Activated naive CD4-positive, alpha-beta T cell treated with anti-CD3 and anti-CD28 coated beads for 36 hours (primary cell): Measurements from ENCODE around the gene GHRL. TPM values are rescaled to one million over a fixed set of nuclear protein-coding genes. Genes with fewer than 3 reads are reported as not detected.

ENCODE experiments used
- CTCF ChIA-PET: fragments of 350-600 bp; sonication (Branson Sonifier 250); formaldehyde crosslinking; loops from one replicate; lab custom pipeline; 2021; ENCODE audit warnings: antibody characterized with exemption; lab: Charles Lee
- DNase-seq: peaks from one replicate; pipeline ENCODE4 v3.0.0-alpha.2; 2020
- H3K27ac Mint-ChIP-seq: one replicate; pipeline ENCODE4 v1.8.0; 2021; ENCODE audit warnings: mild to moderate bottlenecking, mixed read lengths
- H3K27me3 Mint-ChIP-seq: one replicate; pipeline ENCODE4 v1.8.0; 2021; ENCODE audit warnings: low read depth, mixed read lengths
- H3K36me3 Mint-ChIP-seq: one replicate; pipeline ENCODE4 v1.8.0; 2021; ENCODE audit warnings: low read depth, mixed read lengths
- H3K4me1 Mint-ChIP-seq: one replicate; pipeline ENCODE4 v1.8.0; 2021; ENCODE audit warnings: low read depth, mixed read lengths
- H3K4me3 Mint-ChIP-seq: one replicate; pipeline ENCODE4 v1.8.0; 2021; ENCODE audit warnings: mild to moderate bottlenecking, moderate library complexity, mixed read lengths
- H3K9me3 Mint-ChIP-seq: one replicate; pipeline ENCODE4 v1.8.0; 2021; ENCODE audit warnings: mixed read lengths
- intact Hi-C: fragments of 100-400 bp; cut with micrococcal nuclease; formaldehyde crosslinking; loops from one replicate; pipeline ENCODE4 v1.15.1; 2023
- total RNA-seq, 2 experiments: library from RNA; stranded (reverse); gene quantifications; one replicate each; pipeline ENCODE4 v1.2.3, GENCODE V29; 2021

The GHRL gene
- total RNA-seq, 2 experiments from 2014 or later, result not detected

GRCh38 chr3:10321630-10322351 is 29.0 kb upstream of the GHRL start:
- DNase-seq, result no peak
- Mint-ChIP-seq H3K4me3 (peak overlapping the region; percentile 50), H3K4me1 (peaks cover 23% of the 10 kb centered on the region), H3K9me3 (no peaks in the 10 kb centered on the region), H3K27ac (no peak overlapping the region), H3K36me3 (peaks cover 2% of the 10 kb centered on the region), H3K27me3 (peaks cover 1% of the 10 kb centered on the region)
- intact Hi-C loops, result loop anchor here (1.0 to 5.0 kb wide), 13 partner anchors 73 to 672 kb away; partner anchors contain the start of genes BRK1, BRPF1, CRELD1 and EMC3
- CTCF ChIA-PET, result interaction anchor here (0.6 to 2.1 kb wide), 11 partner anchors 13 to 419 kb away, joined by 3 to 7 read pairs (median 4); partner anchors contain the start of gene CRELD1

DNA sequence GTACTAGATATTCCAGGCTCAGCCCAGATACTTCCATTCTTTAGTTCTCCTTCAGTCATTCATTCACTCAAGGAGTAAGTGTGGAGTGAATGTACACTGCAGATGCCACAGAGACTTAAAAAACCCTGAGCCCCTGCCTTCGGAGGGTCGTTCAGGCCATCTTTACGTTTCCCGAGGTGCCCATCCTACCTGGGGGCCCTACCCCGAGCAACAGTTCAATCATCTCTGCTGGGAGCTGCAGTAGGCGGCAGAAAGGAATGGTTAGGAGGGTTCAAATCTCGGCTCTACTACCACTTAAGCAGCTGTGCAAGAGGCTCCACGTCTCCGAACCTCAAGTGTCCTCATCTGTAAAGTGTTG is 27.6 kb upstream of the GHRL start:
- Mint-ChIP-seq H3K4me1 (peaks cover 23% of the 10 kb centered on the region), H3K27ac (peak overlapping the region; percentile 80), H3K4me3 (peak overlapping the region; percentile 89), H3K36me3 (peaks cover 2% of the 10 kb centered on the region), H3K27me3 (no peaks in the 10 kb centered on the region), H3K9me3 (no peaks in the 10 kb centered on the region)
- CTCF ChIA-PET, result interaction anchor here (0.7 to 1.6 kb wide), 5 partner anchors 12 to 387 kb away, joined by 3 to 4 read pairs (median 4); partner anchors contain the start of gene CRELD1
- no peak for DNase-seq
- intact Hi-C loops, result loop anchor here (2.0 to 5.0 kb wide), 5 partner anchors 71 to 588 kb away; partner anchors contain the start of genes BRPF1, EMC3, RPUSD3 and TATDN2

DNA sequence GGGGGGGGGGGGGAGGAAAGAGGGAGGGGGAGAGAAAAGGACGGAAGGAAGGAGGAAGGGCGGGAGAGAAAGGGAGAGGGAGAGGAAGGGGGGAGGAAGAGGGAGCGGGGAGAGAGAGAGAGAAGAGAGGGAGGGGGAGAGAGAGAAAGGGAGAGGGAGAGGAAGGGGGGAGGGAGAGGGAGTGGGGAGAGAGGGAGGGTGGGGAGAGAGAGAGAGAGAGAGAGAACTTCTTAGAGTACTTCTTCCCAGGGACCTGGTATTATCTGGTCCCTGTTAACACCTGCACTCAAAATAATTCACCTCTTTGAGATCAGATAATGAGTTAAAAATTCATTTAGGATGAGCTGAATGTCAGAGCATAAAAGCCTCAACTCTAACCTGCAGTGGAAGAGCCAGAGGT is 27.1 kb upstream of the GHRL start:
- no peak for DNase-seq
- H3K9me3 Mint-ChIP-seq, result no peaks in the 10 kb centered on the region
- CTCF ChIA-PET, result interaction anchor here (0.6 to 1.6 kb wide), 2 partner anchors 361 to 386 kb away, joined by 3 to 4 read pairs; partner anchors contain the start of gene CRELD1
- H3K27me3 Mint-ChIP-seq, result no peaks in the 10 kb centered on the region
- no peak overlapping the region for H3K27ac Mint-ChIP-seq
- H3K4me1 Mint-ChIP-seq, result peaks cover 23% of the 10 kb centered on the region
- peaks cover 4% of the 10 kb centered on the region for H3K36me3 Mint-ChIP-seq
- peak overlapping the region; percentile 89 for H3K4me3 Mint-ChIP-seq
- intact Hi-C loops, result loop anchor here (2.0 to 5.0 kb wide), 5 partner anchors 71 to 588 kb away; partner anchors contain the start of genes BRPF1, EMC3, RPUSD3 and TATDN2

DNA sequence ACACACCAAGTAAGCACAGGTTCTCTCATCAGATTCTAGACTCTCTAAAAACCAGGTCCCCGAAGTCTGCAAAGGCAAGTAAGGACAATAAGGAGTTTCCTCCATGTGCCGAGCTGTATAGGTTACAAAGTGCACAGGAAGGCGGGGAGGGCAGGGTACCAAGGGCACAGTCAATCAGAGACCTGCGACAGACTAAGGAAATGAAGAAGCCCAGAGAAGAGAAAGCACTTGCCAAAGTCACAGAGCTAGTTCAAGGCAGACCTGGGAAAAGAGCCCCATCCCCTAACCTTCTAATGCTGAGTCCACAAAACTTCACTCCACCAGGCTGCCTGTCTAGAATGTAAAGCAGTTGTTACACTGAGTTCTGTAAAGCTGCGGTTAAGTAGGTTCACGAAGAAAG is 26.5 kb upstream of the GHRL start:
- CTCF ChIA-PET, result interaction anchor here (0.6 kb wide), 1 partner anchor 361 kb away, joined by 3 read pairs; no protein-coding TSS in a partner anchor
- Mint-ChIP-seq H3K27ac (peak overlapping the region; percentile 13), H3K4me3 (peak overlapping the region; percentile 66)

DNA sequence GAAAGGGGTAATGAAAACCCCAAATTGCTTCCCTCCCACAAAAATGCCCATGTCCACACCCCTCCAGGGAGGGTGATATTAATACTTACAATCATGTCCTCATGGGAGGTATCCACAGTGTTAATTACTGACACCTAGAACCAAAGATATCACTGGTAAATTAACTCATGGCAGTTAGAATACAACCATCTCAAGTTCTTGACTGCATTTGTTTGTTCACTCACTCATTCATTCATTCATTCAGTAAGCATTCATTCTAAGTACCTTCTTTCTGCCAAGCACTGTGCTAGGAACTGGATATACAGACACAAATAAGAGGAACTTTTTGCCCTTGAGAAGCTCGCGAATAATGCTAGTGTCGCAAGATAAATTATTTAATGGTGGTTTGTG is 25.2 kb upstream of the GHRL start:
- H3K4me3 Mint-ChIP-seq, result peak overlapping the region; percentile 1
- intact Hi-C loops, result no loop called here
- H3K36me3 Mint-ChIP-seq, result peaks cover 5% of the 10 kb centered on the region
- H3K9me3 Mint-ChIP-seq, result no peaks in the 10 kb centered on the region
- CTCF ChIA-PET, result no interaction called here
- H3K27ac Mint-ChIP-seq, result peak overlapping the region; percentile 22
- no peaks in the 10 kb centered on the region for H3K27me3 Mint-ChIP-seq
- no peak for DNase-seq
- H3K4me1 Mint-ChIP-seq, result peaks cover 23% of the 10 kb centered on the region

More for the DNA sequence above, 26.5 kb upstream of the GHRL start:
- intact Hi-C loops, result no loop called here
- H3K4me1 Mint-ChIP-seq, result peaks cover 23% of the 10 kb centered on the region
- no peaks in the 10 kb centered on the region for H3K9me3 Mint-ChIP-seq
- DNase-seq, result no peak
- H3K27me3 Mint-ChIP-seq, result no peaks in the 10 kb centered on the region
- peaks cover 5% of the 10 kb centered on the region for H3K36me3 Mint-ChIP-seq

GRCh38 chr3:10317311-10317960 is 24.7 kb upstream of the GHRL start:
- H3K27me3 Mint-ChIP-seq, result no peaks in the 10 kb centered on the region
- intact Hi-C loops, result no loop called here

GRCh38 chr3:10315771-10316344 is 23.1 kb upstream of the GHRL start:
- peaks cover 9% of the 10 kb centered on the region for H3K36me3 Mint-ChIP-seq
- no peak overlapping the region for H3K27ac Mint-ChIP-seq
- DNase-seq, result no peak
- intact Hi-C loops, result no loop called here
- CTCF ChIA-PET, result no interaction called here
- no peaks in the 10 kb centered on the region for H3K27me3 Mint-ChIP-seq
- H3K4me3 Mint-ChIP-seq, result no peak overlapping the region
- peaks cover 24% of the 10 kb centered on the region for H3K4me1 Mint-ChIP-seq
- no peaks in the 10 kb centered on the region for H3K9me3 Mint-ChIP-seq

More at GRCh38 chr3:10317311-10317960, 24.7 kb upstream of the GHRL start:
- Mint-ChIP-seq H3K4me3 (no peak overlapping the region), H3K36me3 (peaks cover 5% of the 10 kb centered on the region), H3K4me1 (peaks cover 23% of the 10 kb centered on the region), H3K27ac (peak overlapping the region; percentile 5), H3K9me3 (no peaks in the 10 kb centered on the region)
- DNase-seq, result no peak
- CTCF ChIA-PET, result no interaction called here

- Mint-ChIP-seq H3K4me1 (peaks cover 30% of the 10 kb centered on the region), H3K9me3 (no peaks in the 10 kb centered on the region), H3K4me3 (no peak overlapping the region), H3K27me3 (no peaks in the 10 kb centered on the region), H3K36me3 (peaks cover 9% of the 10 kb centered on the region), H3K27ac (no peak overlapping the region)
- CTCF ChIA-PET, result no interaction called here
- intact Hi-C loops, result no loop called here
- no peak for DNase-seq
These were observed 22.4 kb upstream of the GHRL start for GRCh38 chr3:10315101-10315500.

- DNase-seq, result no peak
- Mint-ChIP-seq H3K4me3 (no peak overlapping the region), H3K36me3 (peaks cover 20% of the 10 kb centered on the region), H3K4me1 (peaks cover 12% of the 10 kb centered on the region), H3K27me3 (no peaks in the 10 kb centered on the region), H3K9me3 (no peaks in the 10 kb centered on the region), H3K27ac (peak overlapping the region; percentile 7)
- CTCF ChIA-PET, result no interaction called here
- intact Hi-C loops, result no loop called here
These were observed 20.1 kb upstream of the GHRL start for GRCh38 chr3:10312861-10313260.

- Mint-ChIP-seq H3K36me3 (peaks cover 20% of the 10 kb centered on the region), H3K27ac (no peak overlapping the region), H3K9me3 (no peaks in the 10 kb centered on the region), H3K27me3 (no peaks in the 10 kb centered on the region), H3K4me1 (peaks cover 10% of the 10 kb centered on the region), H3K4me3 (no peak overlapping the region)
- no peak for DNase-seq
- CTCF ChIA-PET, result interaction anchor here (0.7 kb wide), 1 partner anchor 52 kb away, joined by 3 read pairs; no protein-coding TSS in a partner anchor
- intact Hi-C loops, result no loop called here
These were observed 19.6 kb upstream of the GHRL start for GRCh38 chr3:10312391-10312790.

GRCh38 chr3:10311710-10312109 is 19.0 kb upstream of the GHRL start:
- no peaks in the 10 kb centered on the region for H3K9me3 Mint-ChIP-seq
- CTCF ChIA-PET, result interaction anchor here (0.7 kb wide), 1 partner anchor 51 kb away, joined by 3 read pairs; no protein-coding TSS in a partner anchor
- intact Hi-C loops, result no loop called here
- DNase-seq, result no peak
- no peaks in the 10 kb centered on the region for H3K27me3 Mint-ChIP-seq
- H3K36me3 Mint-ChIP-seq, result peaks cover 20% of the 10 kb centered on the region
- H3K4me1 Mint-ChIP-seq, result peaks cover 10% of the 10 kb centered on the region
- H3K4me3 Mint-ChIP-seq, result no peak overlapping the region
- H3K27ac Mint-ChIP-seq, result peak overlapping the region; percentile 41

GRCh38 chr3:10310578-10310977 is 17.8 kb upstream of the GHRL start:
- intact Hi-C loops, result no loop called here
- no peak for DNase-seq
- H3K27ac Mint-ChIP-seq, result peak overlapping the region; percentile 68

More at GRCh38 chr3:10310578-10310977, 17.8 kb upstream of the GHRL start:
- CTCF ChIA-PET, result no interaction called here
- H3K4me1 Mint-ChIP-seq, result peaks cover 10% of the 10 kb centered on the region
- no peaks in the 10 kb centered on the region for H3K9me3 Mint-ChIP-seq
- no peaks in the 10 kb centered on the region for H3K27me3 Mint-ChIP-seq
- H3K4me3 Mint-ChIP-seq, result no peak overlapping the region
- peaks cover 21% of the 10 kb centered on the region for H3K36me3 Mint-ChIP-seq
